Femur (tissue), 1 donor: ENCODE measurements around the gene OSBPL10.

Experiments used
- DNase-seq: peaks from one replicate; pipeline ENCODE4 v3.0.0-alpha.2; 2017

Gene OSBPL10

DNA sequence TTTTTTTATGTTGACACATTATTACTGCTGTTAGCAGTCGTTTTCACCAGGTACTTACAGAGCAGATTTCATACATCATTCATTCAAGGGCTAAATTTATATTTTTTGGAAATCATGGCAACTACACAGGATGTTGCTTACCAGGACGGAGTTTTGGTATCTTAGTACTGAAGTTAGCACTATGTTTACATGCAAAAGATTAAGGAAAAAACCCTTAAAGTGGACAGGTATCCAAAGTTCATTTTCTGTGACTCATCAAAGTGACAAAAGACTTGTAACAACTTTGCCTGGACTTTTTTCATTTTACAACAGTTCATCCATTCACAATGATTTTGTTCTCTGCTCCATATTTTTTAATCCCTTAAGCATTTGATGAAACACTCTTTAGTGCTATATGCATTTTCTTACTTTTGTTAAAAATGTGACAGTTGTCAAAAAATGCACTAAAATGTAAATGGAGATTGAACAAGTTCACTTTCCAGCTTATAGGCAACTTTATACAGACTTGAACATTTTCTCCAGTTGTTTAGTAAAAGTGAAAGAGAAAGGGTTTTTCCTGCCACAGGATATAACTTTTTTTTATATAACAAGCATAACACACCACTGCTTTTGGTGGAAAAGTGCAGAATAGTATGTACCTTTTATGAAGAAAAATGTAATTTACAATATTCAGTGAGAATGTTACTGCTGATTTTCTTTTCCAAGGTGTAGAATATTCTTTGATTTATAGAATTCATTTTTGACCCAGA, 344.2 kb downstream of the OSBPL10 start:
- DNase-seq: no peak

DNA sequence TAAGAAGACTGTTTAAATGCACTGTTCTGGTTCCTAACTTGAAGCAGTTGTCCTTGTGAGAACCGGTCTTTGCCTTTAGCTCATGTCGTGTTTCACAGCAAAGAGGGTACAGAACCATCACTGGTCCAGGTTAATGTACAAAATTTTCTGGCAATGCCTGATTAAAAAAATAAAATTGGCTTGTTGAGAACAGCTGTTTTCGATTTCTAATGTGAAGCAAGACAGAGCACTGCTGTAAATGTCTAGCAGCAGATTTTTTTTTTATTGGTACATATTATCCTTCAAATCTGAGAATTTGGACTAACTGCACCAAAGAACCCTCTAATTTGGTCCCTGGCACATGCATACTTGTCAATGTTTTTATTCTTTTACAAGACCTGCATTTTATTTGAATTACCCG, 345.0 kb downstream of the OSBPL10 start:
- no peak for DNase-seq

DNA sequence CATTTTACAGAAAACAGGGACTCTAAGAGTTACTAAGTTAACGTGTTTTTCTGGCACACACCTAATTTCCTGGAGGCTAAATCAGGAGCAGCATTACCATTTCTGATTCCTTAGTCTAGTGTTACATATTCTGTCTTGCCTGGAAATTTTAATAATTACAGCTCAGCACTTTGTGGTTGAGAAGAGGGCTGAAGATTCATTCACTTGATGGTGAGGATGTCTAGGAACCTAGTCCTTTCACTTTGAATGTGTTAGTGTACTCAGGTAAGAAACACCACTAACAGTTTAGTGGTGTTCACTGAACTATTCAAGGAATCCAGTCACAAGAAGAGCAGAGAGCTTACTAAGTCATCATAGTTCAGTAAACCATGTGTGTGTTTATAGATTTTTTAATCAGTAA, 345.5 kb downstream of the OSBPL10 start:
- DNase-seq: no peak

DNA sequence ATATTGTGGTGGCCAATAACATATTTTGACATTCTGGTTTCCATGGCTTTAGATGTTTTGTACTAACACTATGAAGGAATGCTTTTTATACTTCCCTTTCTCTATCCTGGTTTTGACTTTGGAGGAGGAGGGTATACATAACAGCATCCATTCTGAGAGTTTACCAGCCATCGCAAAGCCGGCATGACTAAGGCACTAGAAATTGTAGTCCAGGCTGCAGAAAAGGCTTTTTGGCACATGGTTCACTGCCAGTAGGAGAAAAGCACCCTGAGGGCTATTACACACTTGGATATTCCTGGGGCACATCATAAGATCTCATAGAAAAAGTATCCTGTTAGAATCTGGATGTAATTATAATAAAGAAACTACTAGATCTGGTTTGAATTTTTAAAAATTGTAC, 346.6 kb downstream of the OSBPL10 start:
- DNase-seq: no peak

DNA sequence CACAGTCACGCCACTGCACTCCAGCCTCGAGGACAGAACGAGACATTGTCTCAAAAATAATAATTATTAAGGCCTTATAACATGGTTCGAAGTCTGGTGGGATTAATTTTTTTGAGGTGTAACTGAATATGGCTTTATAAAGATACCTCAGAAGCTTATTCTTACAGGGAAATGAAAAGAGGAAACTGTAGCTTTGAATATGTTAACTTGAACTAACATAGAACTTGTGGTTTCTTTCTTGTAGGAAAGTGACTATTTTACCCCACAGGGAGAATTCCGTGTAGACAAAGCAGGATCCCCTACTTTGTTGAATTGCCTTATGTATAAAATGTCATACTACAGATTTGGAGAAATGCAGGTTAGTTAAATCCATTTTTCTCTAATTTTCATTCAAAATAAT, 352.0 kb downstream of the OSBPL10 start:
- DNase-seq: no peak

DNA sequence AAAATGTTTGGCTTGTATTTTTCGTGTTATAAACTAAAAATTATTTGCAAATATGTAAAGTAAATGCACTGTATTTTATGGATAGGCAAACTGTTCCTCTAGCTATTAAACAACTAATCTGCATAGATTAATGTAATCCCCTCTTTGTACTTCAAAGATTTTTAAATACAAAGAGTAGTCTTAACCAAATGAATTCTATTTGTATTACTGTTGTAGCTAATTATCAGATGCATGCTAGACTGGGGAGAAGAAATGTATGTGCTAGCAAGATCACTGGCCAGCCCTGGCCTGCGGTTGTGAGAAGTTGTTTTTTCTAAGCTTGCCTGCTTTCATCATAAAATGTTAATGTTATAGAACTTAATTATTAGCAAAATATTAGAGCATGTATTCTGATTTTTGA, 355.7 kb downstream of the OSBPL10 start:
- no peak for DNase-seq

DNA sequence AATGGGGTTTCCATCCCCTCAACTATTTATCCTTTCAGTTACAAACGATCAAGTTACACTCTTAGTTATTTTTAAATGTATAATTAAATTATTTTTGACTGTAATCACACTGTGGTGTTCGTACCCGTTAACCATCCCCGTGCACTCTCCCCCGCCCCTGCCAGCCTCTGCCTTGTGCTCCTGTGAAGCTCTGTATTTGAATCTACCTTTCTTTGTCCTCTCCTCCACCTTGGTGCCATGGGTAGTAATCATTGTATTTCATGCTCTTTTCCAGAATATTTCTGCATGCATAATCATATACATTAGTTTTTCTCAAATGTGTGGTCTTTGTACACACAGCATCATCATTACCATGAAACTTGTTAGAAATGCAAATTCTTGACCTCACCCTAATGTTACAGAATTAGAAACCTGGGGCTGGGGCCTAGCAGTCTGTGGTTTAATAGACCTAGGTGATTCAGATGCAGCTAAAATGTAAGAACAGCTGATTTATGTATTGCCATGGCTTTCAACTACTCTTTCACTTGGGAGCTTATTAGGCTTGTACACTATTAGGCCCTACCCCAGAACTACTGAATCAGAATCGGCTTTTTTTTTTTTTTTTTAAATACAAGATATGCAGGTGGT, 356.9 kb downstream of the OSBPL10 start:
- DNase-seq: no peak

DNA sequence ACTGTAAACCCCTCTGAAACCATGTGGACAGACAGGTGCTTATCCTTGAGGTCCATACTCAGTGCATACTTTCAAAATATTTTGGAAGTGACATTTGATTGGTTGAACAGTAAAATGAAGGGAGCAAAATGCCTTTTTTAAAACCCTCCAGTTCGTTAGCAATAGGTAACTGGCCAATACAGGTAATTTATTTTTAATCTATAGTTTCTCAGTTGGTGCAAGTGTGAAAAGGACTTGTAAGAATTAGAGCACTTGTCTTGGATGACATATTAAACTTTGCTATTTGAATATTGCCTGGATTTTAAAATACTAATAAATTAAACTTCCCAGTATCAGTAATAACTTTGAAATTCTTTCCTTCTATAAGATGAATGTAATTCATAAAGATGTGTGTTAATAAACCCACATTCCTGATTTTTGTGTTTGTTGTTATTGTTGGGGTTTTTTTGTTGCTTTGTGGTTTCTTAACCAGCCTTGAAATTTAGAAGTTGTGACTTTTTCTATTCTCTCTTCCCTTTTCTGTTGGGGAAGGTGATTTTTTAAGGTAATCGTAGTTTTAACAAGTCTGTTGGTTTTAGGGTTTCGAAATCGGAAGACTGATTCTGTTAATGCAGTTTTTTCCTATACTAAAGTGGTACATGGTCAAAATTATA, 358.3 kb downstream of the OSBPL10 start:
- DNase-seq: no peak

DNA sequence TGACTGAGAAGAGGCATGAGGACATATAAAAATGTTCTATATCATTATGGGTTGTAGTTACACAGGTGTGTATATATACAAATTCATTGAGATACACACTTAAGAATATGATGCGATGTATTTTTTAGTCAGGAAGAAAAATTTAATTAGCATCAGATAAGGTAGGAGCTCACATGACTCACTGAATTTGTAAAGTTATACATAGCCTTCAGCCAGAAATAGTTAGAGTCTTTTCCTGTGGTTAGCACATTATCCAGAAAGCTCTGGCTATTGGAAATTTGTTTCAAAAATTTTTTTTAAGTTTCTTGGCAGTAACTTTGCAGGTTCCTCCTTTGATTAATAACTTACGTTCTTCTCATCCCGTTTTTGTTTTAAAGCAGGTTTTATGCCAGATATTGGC, 359.7 kb downstream of the OSBPL10 start:
- DNase-seq: no peak

DNA sequence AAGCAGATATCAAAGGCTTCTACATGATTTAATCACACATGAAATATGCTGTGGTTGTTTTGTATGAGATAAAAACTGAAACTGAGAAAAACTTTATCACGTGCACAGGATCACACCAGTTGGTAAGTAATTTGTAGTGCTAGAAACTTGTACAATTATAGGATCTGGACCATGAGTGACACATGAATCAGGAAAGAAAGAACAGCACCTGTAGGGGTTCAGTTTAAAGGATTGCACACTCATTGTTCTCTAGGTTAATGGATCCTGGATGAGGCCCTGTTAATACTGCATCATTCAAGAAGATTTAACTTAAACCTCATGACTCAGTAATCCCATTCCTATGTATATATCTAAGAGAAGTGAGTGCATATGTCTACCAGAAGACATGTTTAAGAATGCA, 360.4 kb downstream of the OSBPL10 start:
- DNase-seq: no peak

DNA sequence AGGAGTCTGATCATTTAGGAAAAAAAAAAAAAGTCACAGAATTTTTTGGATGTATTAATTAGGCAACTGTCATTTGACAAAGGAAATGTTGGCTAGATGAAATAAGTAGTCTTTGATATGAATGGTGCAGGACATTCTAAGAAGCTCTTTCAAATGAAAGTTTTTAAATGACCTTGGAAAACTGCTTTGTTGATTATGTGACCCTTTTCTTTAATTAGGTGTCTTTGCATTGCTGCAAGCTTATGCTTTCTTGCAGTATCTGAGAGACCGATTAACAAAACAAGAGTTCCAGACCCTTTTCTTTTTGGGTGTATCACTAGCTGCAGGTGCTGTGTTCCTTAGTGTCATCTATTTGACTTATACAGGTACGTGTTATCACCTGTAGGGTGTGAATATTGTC, 364.4 kb downstream of the OSBPL10 start:
- DNase-seq: no peak

DNA sequence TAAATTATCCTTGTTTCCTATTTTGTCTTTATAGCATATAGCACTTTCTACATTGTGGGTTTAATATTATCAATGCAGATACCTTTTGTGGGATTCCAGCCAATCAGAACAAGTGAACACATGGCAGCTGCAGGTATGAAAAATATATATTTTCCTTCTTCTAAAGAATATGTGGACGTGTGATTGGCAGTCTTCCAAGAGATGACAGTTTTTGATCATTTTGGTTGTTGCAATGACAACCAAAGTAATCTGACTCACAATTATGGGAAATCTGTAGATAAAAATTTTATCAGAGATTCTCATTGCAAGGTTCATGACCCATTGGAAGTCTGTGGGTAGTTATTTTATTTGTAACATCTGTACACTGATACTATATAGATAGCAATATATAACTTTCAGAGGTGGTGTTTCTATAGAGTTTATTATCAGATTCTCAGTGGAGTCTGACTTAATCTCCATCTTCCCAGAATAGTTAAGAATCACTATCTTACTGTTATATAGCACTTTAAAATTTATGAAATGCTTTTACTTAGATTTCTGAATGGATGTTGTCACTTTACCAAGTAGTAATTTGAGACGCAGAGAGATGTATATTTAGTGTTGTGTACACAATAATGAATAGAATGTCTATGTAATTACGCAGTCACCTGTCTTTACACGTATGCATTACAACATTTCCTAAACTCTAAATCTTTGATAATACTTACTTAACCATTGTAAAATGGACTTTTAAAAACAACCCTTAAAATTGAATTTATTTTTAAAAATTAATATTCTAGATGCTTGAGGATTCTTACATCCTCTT, 365.8 kb downstream of the OSBPL10 start:
- no peak for DNase-seq

DNA sequence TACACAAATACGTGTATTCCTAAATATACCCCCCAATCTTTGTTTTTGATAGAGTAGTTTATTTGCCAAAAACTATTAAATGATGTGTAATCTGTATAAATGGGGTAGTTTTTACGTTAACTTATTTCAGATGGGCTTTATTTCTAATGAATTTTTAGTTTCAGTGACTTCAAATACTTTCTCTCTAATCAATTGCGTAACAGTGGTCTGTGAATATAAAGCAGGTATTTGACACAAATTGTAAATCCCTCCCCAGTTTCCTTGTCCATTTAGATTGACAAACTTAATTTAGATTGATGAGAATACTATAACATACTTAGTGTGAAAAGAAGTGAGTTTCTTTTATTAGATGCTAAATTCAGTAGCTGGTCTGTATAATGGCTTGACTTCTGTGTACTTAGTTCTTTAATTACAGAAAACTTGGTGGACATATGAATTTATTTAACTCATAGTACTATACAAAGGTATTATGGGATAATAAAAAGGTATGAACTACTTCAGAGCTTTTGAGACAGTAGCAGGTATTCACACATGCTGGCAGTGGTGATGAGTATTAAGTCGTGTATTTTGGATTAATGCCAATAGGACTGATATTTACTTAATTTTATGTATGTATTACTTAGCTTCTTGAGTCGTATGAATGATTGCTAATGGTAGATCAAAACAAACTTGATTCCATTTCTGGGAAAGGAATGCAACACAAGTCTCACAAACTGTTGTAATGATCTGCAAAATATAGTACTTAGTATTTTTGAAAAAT, 366.7 kb downstream of the OSBPL10 start:
- DNase-seq: no peak

DNA sequence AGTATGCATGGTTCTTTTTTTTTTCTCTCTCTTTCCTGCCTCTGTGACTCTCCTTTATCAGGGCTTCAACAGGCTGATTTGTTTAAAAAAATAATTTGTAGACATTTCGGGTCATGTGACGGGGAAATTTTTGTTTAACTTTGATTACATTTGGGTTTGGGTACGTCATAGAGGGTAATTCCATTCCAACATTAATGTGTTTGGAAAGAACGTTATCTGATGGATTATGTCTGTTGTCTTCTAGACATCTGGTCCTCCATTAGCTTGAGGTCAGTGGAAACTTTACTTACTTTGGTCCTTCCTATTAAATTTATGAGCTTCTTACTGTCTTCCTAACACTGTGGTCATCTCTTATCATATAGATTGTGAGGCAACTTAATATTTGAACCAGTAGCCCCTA, 367.4 kb downstream of the OSBPL10 start:
- no peak for DNase-seq

DNA sequence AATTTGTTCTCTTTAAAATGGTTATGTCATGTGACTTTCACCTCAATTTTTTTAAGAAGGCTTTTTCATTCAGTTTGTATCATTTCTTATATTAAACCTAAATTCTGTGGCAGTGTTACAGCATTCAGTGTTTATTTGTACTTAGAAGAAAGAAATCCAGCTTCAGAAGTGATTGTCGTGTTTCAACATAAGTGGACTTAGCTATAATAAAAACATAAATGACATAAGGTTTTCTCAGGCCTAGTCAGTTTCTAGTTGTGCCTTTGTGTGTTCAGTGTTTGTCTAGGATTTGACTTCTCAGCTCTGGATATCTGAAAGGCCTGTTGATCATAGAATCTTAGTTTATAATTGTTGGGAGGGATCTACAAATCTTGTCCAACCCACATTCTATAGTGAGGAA, 367.9 kb downstream of the OSBPL10 start:
- DNase-seq: no peak
